ENCODE measurements around the gene BLMH.
A peak's percentile ranks its signal among the peaks of the same experiment; 100 is the strongest.

Gene BLMH

GRCh38 chr17:30234964-30235363 is 56.8 kb downstream of the BLMH start:
- no peaks in the 10 kb centered on the region for H3K27me3 ChIP-seq (ENCODE audit: control insufficient read depth, insufficient read depth, low read length)

GRCh38 chr17:30234296-30234695 is 57.4 kb downstream of the BLMH start:
- no peak overlapping the region for H3K9ac ChIP-seq
- no peak overlapping the region for H2AFZ ChIP-seq
- H3K9me3 ChIP-seq (ENCODE audit: control insufficient read depth, low read length): no peaks in the 10 kb centered on the region
- no peak overlapping the region for H3K4me3 ChIP-seq (ENCODE audit: low read depth, low read length)
- peaks cover 10% of the 10 kb centered on the region for H3K79me2 ChIP-seq
- no peak for TF ChIP-seq CTCF (IDR thresholded peaks at IDR 0.05)
- H3K4me2 ChIP-seq (ENCODE audit: low read length): no peak overlapping the region
- peaks cover 21% of the 10 kb centered on the region for H3K4me1 ChIP-seq
- no peaks in the 10 kb centered on the region for H3K27me3 ChIP-seq (ENCODE audit: control insufficient read depth, insufficient read depth, low read length)
- no peaks in the 10 kb centered on the region for H3K36me3 ChIP-seq (ENCODE audit: control insufficient read depth, insufficient read depth, low read length)
- no peak overlapping the region for H3K27ac ChIP-seq

More at GRCh38 chr17:30234964-30235363, 56.8 kb downstream of the BLMH start:
- H3K36me3 ChIP-seq (ENCODE audit: control insufficient read depth, insufficient read depth, low read length): no peaks in the 10 kb centered on the region
- no peak overlapping the region for H3K4me3 ChIP-seq (ENCODE audit: low read depth, low read length)
- no peak overlapping the region for H3K9ac ChIP-seq
- TF ChIP-seq CTCF (IDR thresholded peaks at IDR 0.05): no peak
- peaks cover 26% of the 10 kb centered on the region for H3K4me1 ChIP-seq
- peaks cover 17% of the 10 kb centered on the region for H3K79me2 ChIP-seq
- H2AFZ ChIP-seq: peak overlapping the region; percentile 95
- H3K9me3 ChIP-seq (ENCODE audit: control insufficient read depth, low read length): no peaks in the 10 kb centered on the region
- H3K4me2 ChIP-seq (ENCODE audit: low read length): peak overlapping the region; percentile 75
- H3K27ac ChIP-seq: no peak overlapping the region

GRCh38 chr17:30232824-30233427 is 58.8 kb downstream of the BLMH start:
- Histone ChIP-seq H2AFZ (no peak overlapping the region), H3K9ac (no peak overlapping the region), H3K4me1 (peaks cover 14% of the 10 kb centered on the region), H3K4me3 (ENCODE audit: low read depth, low read length) (no peak overlapping the region), H3K79me2 (no peaks in the 10 kb centered on the region), H3K36me3 (ENCODE audit: control insufficient read depth, insufficient read depth, low read length) (no peaks in the 10 kb centered on the region), H3K9me3 (ENCODE audit: control insufficient read depth, low read length) (no peaks in the 10 kb centered on the region), H3K4me2 (ENCODE audit: low read length) (no peak overlapping the region), H3K27ac (no peak overlapping the region), H3K27me3 (ENCODE audit: control insufficient read depth, insufficient read depth, low read length) (no peaks in the 10 kb centered on the region)
- TF ChIP-seq CTCF (IDR thresholded peaks at IDR 0.05): no peak

- Histone ChIP-seq H3K9me3 (ENCODE audit: control insufficient read depth, low read length) (no peaks in the 10 kb centered on the region), H3K9ac (no peak overlapping the region), H3K27me3 (ENCODE audit: control insufficient read depth, insufficient read depth, low read length) (no peaks in the 10 kb centered on the region), H3K4me3 (ENCODE audit: low read depth, low read length) (no peak overlapping the region), H3K36me3 (ENCODE audit: control insufficient read depth, insufficient read depth, low read length) (no peaks in the 10 kb centered on the region), H3K4me1 (peaks cover 8% of the 10 kb centered on the region), H3K4me2 (ENCODE audit: low read length) (no peak overlapping the region), H3K79me2 (no peaks in the 10 kb centered on the region), H2AFZ (no peak overlapping the region), H3K27ac (no peak overlapping the region)
- no peak for TF ChIP-seq CTCF (IDR thresholded peaks at IDR 0.05)
These were observed 59.5 kb downstream of the BLMH start for GRCh38 chr17:30232015-30232823.
